Neutrophil (primary cell): Measurements from ENCODE around the gene EVPL.

Experiments used
- H3K27ac ChIP-seq: fragments of 200-600 bp; sonication (generic); 2 replicates; pipeline ENCODE4 v1.5.1; 2016; ENCODE audit warnings: mild to moderate bottlenecking, moderate library complexity
- H3K27me3 ChIP-seq: fragments of 200-600 bp; sonication (generic); 2 replicates; pipeline ENCODE4 v1.6.0; 2016; ENCODE audit warnings: mild to moderate bottlenecking
- H3K36me3 ChIP-seq: fragments of 200-600 bp; sonication (generic); 2 replicates; pipeline ENCODE4 v1.5.1; 2017
- H3K4me1 ChIP-seq, 2 experiments: fragments of 200-600 bp in 1 of 2; sonication (generic) in 1 of 2; 1 replicate in 1 of 2; 2 replicates in 1 of 2; pipeline versions ENCODE4 v1.5.1 to v1.6.1; 2013 to 2016; ENCODE audit warnings: low read depth in 1 of 2, low read length in 1 of 2, mild to moderate bottlenecking in 1 of 2, moderate library complexity in 1 of 2; ENCODE audit not compliant: control insufficient read depth in 1 of 2, insufficient read depth in 1 of 2
- H3K4me3 ChIP-seq, 2 experiments: fragments of 200-600 bp in 1 of 2; sonication (generic) in 1 of 2; 1 replicate in 1 of 2; 2 replicates in 1 of 2; pipeline ENCODE4 v1.5.1; 2013 to 2016; ENCODE audit warnings: low read depth in 1 of 2, low read length in 1 of 2, mild to moderate bottlenecking in 1 of 2, moderate library complexity in 1 of 2
- H3K9me3 ChIP-seq: fragments of 200-600 bp; sonication (generic); 2 replicates; pipeline ENCODE4 v1.5.1; 2016
- TF ChIP-seq, protein P1 (sequence below): fragments of 200-600 bp; sonication (generic); IDR thresholded peaks from 2 replicates; pipeline ENCODE4 v1.5.1; 2016; ENCODE audit warnings: antibody characterized with exemption

Gene EVPL

DNA sequence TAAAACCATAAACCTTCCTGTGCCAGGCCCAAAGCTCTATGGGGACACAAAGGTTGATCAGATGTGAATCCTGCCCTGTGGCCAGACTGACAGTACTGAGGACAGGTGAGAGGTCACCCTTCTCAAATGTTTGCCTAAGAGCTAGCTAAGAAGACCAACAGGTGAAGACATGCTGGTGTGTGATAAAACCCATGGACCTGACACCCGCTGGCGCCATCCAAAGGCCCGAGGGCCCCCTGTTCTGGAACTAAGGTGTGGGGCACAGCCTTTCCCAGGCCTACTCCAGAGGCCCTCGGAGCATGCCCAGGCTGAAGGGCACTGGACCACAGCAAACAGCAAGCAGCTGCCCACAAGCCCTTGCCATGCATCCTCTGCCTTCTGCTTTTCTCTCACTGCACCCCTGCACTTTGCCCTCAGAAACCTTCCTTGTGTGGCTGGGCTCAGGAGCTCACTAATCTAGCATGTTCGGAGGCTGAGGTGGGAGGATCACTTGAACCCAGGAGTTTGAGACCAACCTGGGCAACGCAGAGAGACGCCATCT, 31.7 kb downstream of the EVPL start:
- Histone ChIP-seq H3K4me1 (peaks cover 33 to 38% of the 10 kb centered on the region in 2 experiments), H3K27me3 (no peaks in the 10 kb centered on the region), H3K27ac (no peak overlapping the region), H3K4me3 (no peak overlapping the region), H3K36me3 (no peaks in the 10 kb centered on the region), H3K9me3 (no peaks in the 10 kb centered on the region)
- TF ChIP-seq, protein P1, sequence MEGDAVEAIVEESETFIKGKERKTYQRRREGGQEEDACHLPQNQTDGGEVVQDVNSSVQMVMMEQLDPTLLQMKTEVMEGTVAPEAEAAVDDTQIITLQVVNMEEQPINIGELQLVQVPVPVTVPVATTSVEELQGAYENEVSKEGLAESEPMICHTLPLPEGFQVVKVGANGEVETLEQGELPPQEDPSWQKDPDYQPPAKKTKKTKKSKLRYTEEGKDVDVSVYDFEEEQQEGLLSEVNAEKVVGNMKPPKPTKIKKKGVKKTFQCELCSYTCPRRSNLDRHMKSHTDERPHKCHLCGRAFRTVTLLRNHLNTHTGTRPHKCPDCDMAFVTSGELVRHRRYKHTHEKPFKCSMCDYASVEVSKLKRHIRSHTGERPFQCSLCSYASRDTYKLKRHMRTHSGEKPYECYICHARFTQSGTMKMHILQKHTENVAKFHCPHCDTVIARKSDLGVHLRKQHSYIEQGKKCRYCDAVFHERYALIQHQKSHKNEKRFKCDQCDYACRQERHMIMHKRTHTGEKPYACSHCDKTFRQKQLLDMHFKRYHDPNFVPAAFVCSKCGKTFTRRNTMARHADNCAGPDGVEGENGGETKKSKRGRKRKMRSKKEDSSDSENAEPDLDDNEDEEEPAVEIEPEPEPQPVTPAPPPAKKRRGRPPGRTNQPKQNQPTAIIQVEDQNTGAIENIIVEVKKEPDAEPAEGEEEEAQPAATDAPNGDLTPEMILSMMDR, result no peak

DNA sequence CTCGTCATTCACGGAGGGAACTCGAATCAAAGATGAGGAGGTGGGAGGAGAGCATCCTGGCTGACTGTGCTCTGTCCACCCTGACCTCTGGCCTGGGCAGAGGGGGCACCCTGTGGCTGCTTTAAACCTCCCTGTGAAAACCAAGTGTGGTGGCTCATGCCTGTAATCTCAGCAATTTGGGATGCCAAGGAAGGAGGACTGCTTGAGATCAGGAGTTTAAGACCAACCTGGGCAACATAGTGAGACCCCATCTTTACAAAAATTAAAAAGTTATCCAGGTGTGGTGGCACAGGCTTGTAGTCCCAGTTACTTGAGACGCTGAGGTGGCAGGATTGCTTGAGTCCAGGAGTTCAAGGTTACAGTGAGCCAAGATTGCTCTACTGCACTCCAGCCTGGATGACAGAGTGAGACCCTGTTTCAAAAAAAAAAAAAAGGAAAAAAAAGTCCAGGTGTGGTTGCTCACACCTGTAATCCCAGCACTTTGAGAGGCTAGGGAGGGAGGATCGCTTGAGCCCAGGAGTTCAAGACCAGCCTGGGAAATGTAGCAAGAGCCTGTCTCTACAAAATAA, 32.2 kb downstream of the EVPL start:
- no peaks in the 10 kb centered on the region for H3K27me3 ChIP-seq
- H3K4me1 ChIP-seq, result peaks cover 33 to 38% of the 10 kb centered on the region in 2 experiments
- no peak overlapping the region for H3K4me3 ChIP-seq
- H3K36me3 ChIP-seq, result no peaks in the 10 kb centered on the region
- H3K9me3 ChIP-seq, result no peaks in the 10 kb centered on the region
- TF ChIP-seq, protein P1, result no peak
- H3K27ac ChIP-seq, result no peak overlapping the region

DNA sequence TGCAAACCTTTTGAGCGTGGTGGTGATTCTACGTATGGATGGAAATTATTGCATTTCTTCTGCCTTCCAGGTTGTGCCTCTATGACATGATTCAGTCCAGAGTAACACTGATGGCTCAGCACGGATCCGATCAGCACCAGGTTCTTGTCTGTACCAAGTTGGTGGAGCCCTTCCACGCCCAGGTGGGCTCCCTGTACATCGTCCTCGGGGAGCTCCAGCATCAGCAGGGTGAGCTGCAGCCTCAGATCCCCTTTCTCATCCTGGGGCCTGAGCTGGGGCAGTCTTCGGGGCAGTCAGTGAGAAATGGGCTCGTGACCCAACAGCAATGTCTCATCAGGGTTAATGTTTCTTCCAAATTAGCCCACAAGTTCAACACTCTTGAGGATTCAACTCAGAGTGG, 35.7 kb downstream of the EVPL start:
- H3K36me3 ChIP-seq, result no peaks in the 10 kb centered on the region
- peaks cover 19 to 24% of the 10 kb centered on the region in 2 experiments for H3K4me1 ChIP-seq
- H3K9me3 ChIP-seq, result no peaks in the 10 kb centered on the region
- TF ChIP-seq, protein P1, result no peak
- peak overlapping the region; percentile 76 for H3K27ac ChIP-seq
- H3K27me3 ChIP-seq, result no peaks in the 10 kb centered on the region
- H3K4me3 ChIP-seq, result no peak overlapping the region

DNA sequence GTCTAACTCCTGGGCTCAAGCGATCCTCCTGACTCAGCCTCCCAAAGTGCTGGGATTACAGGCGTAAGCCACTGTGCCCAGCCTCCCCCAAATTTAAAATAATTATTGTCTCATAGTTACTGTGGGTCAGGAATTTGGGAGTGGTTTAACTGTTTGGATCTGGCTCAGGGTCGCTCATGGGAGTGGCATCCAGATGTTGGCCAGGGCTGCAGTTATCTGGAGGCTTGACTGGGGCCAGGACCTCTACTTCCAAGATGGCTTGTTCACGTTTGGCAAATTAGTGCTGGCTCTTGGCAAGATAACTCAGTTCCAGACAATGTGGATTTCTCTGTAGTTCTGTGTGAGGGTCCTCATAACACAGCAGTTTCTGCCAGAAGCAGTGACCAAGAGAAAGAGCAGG, 40.1 kb downstream of the EVPL start:
- TF ChIP-seq, protein P1, result no peak
- Histone ChIP-seq H3K27me3 (no peaks in the 10 kb centered on the region), H3K4me1 (peaks cover 10 to 12% of the 10 kb centered on the region in 2 experiments), H3K9me3 (no peaks in the 10 kb centered on the region), H3K27ac (no peak overlapping the region), H3K4me3 (no peak overlapping the region), H3K36me3 (no peaks in the 10 kb centered on the region)

DNA sequence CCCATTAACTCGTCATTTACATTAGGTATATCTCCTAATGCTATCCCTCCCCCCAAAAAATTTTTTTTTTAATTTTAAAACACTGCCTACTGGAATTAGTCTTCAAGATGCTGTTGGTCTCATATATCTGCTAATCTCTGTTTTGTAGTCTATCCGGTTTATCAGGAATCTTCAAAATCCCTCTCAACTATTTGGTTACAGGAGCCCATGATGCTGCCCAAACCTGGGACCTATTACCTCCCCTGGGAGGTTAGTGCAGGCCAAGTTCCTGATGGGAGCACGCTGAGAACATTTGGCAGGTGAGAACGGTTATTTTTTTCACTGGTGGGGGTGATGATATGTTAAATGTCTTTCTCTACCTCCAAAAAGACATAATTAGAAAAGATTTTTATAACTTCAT, 41.1 kb downstream of the EVPL start:
- peaks cover 0 to 5% of the 10 kb centered on the region in 2 experiments for H3K4me1 ChIP-seq
- H3K9me3 ChIP-seq, result no peaks in the 10 kb centered on the region
- TF ChIP-seq, protein P1, result no peak
- no peak overlapping the region for H3K4me3 ChIP-seq
- no peak overlapping the region for H3K27ac ChIP-seq
- H3K27me3 ChIP-seq, result no peaks in the 10 kb centered on the region
- no peaks in the 10 kb centered on the region for H3K36me3 ChIP-seq
